ENCODE measurements around the gene HKDC1.
"Not testable (repeated sequence)": the region's sequence is repeated elsewhere in the genome, so short reads cannot be mapped to it uniquely, and the experiment has no call there.

Gene HKDC1

GRCh38 chr10:69243817-69244216 is 23.7 kb downstream of the HKDC1 start:
- no peak for DNase-seq

DNA sequence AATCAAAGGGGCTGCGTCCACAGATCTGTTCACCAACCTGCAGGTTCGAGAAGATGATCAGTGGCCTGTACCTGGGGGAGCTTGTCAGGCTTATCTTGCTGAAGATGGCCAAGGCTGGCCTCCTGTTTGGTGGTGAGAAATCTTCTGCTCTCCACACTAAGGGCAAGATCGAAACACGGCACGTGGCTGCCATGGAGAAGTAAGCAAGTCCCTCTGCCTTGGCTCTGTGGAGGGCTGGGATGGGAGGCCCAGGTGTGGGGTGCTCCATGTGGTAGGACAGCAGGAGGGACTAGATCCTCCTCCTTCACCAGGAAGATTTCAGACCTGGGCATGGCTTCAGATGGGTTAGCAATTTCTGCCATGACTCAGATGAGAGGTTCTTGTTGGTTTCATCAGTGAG is 25.9 kb downstream of the HKDC1 start:
- DNase-seq: no peak

DNA sequence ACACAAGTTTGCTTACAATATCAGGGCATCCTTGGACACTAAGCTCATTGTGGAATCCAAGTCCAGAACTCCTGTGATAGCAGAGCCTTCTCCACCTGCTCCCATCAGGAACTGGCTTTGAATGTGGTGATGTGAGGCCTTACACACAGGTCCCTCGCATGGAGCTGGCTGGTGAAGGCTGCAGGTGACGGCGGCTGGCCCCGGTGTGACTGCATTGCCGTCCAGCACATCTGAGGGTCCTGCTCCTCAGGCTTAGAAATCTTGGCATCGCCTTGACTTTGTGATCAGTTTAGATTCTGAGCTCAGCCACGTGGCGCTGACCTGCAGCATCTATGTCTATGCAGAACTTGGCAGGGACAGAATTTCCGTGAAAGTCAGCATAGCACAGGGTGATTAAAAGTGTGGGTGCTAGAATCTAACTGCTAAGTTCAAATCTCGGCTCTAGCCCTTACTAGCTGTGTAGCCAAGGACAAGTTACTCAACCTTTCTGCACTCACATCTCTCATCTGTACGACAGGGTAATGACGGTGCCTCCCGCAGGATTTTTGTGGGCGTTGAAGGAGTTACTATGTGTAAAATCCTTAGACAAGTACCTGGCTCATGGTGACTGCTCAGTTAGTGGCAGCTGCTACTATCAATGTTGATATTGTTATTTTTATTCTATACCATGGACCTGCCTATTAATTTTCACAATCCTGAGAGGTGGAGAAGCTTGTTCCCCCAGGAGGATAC is 26.6 kb downstream of the HKDC1 start:
- DNase-seq: no peak

DNA sequence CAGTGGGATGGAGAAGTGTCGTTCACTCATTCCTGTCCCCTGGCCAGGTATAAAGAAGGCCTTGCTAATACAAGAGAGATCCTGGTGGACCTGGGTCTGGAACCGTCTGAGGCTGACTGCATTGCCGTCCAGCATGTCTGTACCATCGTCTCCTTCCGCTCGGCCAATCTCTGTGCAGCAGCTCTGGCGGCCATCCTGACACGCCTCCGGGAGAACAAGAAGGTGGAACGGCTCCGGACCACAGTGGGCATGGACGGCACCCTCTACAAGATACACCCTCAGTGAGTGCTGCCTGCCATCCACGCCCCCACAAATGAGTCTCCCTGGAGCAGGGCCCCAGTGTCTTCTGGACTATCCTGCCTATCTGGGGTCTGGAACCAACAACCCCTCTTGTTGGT is 27.2 kb downstream of the HKDC1 start:
- no peak for DNase-seq

DNA sequence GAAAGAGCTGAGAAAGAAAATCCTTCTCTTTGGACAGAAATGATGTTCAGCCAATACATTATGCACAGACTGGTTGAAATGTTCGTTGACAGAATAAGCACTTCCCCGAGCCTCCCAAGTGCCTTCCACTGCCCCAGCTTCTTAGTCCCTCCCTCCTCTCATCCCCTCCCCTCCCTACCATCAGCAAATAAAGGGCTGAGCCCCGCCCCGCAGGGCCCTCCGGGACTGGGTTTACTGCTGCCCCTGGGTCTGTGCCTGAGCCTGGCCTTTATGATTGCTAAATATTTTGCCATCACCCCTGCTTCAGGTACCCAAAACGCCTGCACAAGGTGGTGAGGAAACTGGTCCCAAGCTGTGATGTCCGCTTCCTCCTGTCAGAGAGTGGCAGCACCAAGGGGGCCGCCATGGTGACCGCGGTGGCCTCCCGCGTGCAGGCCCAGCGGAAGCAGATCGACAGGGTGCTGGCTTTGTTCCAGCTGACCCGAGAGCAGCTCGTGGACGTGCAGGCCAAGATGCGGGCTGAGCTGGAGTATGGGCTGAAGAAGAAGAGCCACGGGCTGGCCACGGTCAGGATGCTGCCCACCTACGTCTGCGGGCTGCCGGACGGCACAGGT is 28.1 kb downstream of the HKDC1 start:
- DNase-seq: no peak

GRCh38 chr10:69250041-69250440 is 29.9 kb downstream of the HKDC1 start:
- no peak for DNase-seq

GRCh38 chr10:69251417-69251816 is 31.3 kb downstream of the HKDC1 start:
- DNase-seq: not testable (repeated sequence)

DNA sequence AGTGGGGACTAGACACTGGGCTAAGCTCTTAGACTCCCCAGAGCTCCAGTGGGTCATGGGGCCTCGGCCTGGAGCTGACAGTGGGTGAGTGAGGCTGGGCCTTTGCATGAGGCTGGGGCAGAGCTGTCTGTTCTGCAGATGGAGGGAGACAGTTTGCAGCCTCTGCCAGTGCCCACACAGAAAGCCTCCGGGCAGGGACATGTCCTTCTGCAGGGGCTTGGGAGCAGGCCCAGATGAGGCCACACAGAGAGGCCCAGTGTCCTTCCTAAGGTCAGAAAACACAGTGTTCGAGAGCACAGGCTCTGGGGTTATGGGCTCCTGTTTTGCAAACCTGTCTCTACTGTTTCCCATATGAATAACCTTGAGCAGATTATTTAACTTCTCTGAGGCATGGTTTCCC is 33.0 kb downstream of the HKDC1 start:
- DNase-seq: no peak

GRCh38 chr10:69254877-69255276 is 34.7 kb downstream of the HKDC1 start:
- no peak for DNase-seq

DNA sequence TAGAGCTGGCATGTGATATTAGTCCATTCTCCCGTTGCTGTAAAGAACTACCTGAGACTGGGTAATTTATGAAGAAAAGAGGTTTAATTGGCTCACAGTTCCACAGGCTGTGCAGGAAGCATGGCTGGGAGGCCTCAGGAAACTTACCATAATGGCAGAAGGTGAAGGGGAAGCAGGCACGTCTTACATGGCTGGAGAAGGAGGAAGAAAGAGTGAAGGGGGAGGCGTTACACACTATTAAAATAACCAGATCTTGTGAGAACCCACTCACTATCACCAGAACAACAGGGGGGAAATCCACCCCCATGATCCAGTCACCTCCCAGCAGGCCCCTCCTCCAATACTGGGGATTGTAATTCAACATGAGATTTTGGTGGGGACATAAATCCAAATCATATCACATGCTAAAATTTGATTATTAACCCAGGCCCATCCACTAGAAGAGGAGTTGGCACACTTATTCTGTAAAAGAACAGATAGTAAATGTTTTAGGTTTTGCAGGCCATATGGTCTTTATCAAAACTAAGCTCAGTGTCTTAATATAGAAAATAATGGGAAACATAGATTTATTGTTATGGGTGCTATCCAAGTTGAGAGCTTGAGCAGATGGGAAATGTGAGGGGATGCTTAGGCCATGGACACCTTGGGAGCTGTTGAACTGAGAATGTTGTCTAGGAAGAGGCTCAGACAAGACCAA is 39.6 kb downstream of the HKDC1 start:
- DNase-seq: no peak

DNA sequence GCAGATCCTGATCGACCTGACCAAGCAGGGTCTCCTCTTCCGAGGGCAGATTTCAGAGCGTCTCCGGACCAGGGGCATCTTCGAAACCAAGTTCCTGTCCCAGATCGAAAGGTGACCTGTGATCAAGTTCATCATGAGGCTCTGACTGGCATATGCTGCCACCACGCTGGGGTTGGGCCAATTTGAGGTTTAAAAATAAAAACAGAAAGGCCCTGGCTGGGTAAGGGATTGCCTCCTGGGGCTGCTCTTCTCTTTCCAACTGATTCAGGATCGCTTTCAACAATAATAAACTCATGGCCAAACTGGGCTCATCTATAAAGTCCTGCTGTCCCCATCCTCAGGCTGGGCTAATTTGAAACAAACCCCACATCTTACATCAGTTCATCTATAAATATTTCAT is 41.1 kb downstream of the HKDC1 start:
- no peak for DNase-seq

GRCh38 chr10:69262292-69262751 is 42.2 kb downstream of the HKDC1 start:
- DNase-seq: no peak

DNA sequence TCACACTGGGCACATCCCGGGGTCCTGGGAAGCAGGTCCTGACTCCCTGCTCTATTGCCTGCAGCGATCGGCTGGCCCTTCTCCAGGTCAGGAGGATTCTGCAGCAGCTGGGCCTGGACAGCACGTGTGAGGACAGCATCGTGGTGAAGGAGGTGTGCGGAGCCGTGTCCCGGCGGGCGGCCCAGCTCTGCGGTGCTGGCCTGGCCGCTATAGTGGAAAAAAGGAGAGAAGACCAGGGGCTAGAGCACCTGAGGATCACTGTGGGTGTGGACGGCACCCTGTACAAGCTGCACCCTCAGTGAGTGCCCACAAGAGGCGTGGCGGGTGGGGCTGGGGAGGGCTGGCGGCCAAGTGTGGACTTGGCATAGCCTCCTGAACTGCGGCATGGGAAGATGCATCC is 45.4 kb downstream of the HKDC1 start:
- no peak for DNase-seq

DNA sequence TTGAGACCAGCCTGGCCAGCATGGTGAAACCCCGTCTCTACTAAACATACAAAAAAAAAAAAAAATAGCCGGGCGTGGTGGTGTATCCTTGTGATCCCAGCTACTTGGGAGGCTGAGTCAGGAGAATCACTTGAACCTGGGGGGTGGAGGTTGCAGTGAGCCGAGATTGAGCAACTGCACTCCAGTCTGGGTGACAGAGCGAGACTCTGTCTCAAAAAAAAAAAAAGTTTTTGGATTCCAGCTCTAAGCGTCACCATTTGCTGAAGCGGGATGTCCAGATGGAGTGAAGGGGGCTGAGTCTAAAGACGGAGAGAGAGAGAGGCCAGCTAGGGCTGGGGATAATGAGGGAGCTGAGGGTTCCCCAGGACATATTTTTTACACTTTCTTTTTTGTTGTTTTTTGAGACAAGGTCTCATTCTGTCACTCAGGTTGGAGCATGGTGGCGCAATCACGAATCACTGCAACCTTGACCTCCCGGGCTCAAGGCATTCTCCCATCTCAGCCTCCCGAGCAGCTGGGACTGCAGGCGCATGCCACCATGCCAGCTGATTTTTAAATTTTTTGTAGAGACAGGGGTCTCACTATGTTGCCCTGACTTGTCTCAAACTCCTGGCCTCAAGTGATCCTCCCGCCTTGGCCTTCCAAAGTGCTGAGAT is 48.8 kb downstream of the HKDC1 start:
- no peak for DNase-seq

DNA sequence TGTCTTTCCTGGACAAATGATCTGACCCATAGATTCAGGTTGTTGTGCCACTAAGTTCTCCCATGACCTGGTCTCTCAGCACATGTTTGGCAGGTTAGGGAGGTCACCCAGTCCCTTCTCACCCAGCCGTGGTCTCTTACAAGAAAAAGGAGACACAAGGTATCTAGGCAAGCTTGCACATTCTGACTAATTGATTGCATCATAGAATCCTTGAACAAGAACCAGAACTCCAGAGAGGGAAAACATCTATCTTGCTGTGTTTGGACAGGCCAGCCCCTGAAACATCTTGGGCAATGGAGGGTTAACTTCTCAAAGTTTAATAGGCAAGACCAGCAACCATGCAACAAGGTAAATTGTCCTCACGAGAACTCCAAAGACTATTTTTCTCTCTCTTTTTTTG is 49.6 kb downstream of the HKDC1 start:
- no peak for DNase-seq

DNA sequence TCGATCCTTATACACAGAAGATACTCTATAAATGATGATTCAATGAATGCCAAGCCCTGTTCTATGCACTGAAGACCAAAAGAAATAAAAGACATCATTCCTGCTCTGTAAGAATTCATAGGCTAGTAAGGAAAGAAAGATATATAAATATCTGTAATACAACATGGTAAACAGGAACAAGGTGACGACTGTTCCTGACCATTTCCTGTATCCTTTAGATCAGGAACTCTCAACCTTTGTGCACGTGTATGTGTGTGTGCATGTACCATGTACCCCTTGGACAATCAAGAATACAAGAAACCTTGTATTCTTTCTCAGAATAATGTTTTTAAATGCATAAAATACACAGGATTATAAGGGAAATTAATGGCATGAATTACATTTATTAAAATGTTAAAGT is 50.9 kb downstream of the HKDC1 start:
- no peak for DNase-seq

GRCh38 chr10:69272624-69273023 is 52.5 kb downstream of the HKDC1 start:
- DNase-seq: no peak

DNA sequence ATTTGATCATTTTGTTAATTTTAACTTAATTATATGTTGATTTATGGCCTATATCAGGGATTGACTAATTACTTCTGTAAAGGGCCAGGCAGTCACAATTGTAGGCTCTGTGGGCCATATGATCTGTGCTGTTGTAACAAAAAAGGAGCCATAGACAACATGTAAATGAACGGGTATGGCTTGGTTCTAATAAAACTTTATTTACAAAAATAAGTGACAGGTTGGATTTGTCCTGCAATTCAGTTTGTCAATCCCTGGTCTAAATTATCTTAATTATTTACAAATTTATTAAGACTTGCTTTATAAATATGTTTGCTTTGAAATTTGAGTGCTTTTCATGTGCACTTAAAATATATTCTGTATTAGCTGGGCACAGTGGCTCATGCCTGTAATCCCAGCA is 55.3 kb downstream of the HKDC1 start:
- DNase-seq: no peak

DNA sequence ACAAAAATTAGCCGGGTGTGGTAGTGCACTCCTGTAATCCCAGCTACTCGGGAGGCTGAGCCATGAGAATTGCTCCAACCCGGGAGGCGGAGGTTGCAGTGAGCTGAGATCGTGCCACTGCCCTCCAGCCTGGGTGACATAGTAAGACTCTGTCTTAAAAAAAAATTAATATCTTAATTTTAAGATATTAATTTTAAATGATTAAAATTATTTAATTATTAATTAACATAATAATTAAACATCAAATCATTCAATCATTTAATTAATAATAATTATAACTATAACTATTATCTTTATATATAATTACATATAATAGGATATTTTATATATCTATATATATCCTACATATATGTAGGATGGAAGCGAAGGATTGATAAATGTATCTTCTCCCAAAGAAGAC is 56.4 kb downstream of the HKDC1 start:
- no peak for DNase-seq

GRCh38 chr10:69278446-69278963 is 58.4 kb downstream of the HKDC1 start, which contains the start of gene HK1:
TSS of gene HK1 (plus strand) at chr10:69278496.
- DNase-seq: no peak

GRCh38 chr10:69279110-69279509 is 59.0 kb downstream of the HKDC1 start:
- DNase-seq: no peak

DNA sequence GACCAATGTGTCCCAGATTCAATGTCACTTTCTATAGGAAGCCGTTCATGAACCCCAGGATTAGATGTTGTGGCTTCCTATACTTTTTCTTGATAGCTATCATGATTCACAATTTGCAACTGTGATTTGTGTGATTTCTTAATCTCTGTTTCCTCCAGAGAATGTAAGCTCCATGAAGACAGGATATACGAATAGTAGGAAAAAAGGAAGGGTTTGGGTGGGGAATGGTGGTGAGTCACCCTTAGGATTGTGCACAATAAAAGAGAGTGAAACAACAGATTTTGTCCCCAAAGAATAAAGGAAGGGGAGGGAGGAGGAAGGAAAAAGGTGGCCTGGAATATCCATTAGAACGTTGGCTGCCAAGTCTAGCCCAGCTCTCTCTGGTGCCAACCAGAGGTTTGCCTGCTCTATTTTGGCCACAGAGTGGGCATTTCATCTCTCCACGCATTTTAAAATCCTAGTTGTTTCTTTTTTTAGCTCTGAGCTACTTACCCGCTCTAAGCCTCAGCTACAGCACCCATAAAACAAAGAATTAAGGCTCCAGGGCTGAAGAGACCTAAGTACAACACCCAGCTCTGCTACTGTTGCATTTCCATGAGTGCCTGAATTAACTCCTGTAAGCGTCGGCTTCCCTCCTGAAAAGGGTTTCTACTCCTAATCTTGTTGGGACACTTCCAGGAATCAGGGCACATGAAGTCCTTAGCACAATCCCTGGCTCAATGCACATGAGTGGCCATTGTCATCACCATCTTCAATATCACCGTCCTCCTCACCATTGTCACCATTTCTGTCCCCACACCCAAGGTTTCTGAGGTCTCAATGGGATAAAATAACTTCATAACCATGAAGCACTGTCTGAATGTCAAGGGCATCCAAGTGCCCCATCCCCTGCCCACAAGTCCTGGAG is 61.6 kb downstream of the HKDC1 start:
- no peak for DNase-seq

Data from NCI-H2029 treated with DMSO at 0.1 percent for 48 hours (cell line).